ENCODE data around the gene NFIX. TPM values are rescaled to one million over a fixed set of nuclear protein-coding genes. Genes with fewer than 3 reads are reported as not detected.

NFIX gene
- total RNA-seq, 4 donors from 2014 or later: 27.4 to 381 (median 78.4) TPM

- H3K27me3 ChIP-seq: no peaks in the 10 kb centered on the region
- DNase-seq: no peak
- no peak overlapping the region for H3K4me3 ChIP-seq
- H3K9me3 ChIP-seq: no peaks in the 10 kb centered on the region
- TF ChIP-seq POLR2A (IDR thresholded peaks at IDR 0.05): no peak
- peaks cover 13 to 17% of the 10 kb centered on the region in 2 donors for H3K4me1 ChIP-seq
- peak overlapping the region; percentile 69 to 93 for H3K27ac ChIP-seq
- no peaks in the 10 kb centered on the region for H3K36me3 ChIP-seq
- intact Hi-C loops (cut with DNase I; ENCODE audit: low total_unique reads): no loop called here
Observed at GRCh38 chr19:13083627-13084026, 88.4 kb downstream of the NFIX start.

- H3K4me3 ChIP-seq: no peak overlapping the region
- TF ChIP-seq CTCF (IDR thresholded peaks at IDR 0.05) (no peak), POLR2A (IDR thresholded peaks at IDR 0.05) (no peak)
- H3K36me3 ChIP-seq: no peaks in the 10 kb centered on the region
- H3K27me3 ChIP-seq: no peaks in the 10 kb centered on the region
- H3K27ac ChIP-seq: peak overlapping the region; percentile 59 to 93
- intact Hi-C loops (cut with DNase I; ENCODE audit: low total_unique reads): no loop called here
- H3K9me3 ChIP-seq: no peaks in the 10 kb centered on the region
- H3K4me1 ChIP-seq: peaks cover 5 to 8% of the 10 kb centered on the region in 2 donors
- DNase-seq: no peak
Observed at GRCh38 chr19:13085666-13086065, 90.4 kb downstream of the NFIX start.

DNA sequence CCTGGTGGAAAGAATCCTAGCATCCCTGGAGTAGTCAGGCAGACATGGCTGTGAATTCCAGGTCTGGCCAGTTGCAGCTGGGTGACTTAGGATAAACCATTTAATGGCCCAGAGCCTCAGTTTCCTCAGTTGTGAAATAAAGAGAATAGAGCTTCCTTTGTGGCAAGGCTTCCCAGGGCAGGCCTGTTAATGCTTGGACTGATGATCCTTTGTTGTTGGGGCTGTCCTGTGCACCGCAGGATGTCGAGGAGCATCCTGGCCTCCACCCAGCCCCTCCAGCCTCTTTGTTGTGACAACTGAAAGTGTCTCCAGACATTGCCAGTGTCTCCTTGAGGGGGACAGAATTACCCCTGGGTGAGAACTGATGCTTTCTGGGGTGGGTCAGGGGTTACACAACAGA lies 91.1 kb downstream of the NFIX start:
- TF ChIP-seq CTCF (IDR thresholded peaks at IDR 0.05) (no peak), POLR2A (IDR thresholded peaks at IDR 0.05) (no peak)
- intact Hi-C loops (cut with DNase I; ENCODE audit: low total_unique reads): no loop called here
- peak overlapping the region; percentile 59 to 93 for H3K27ac ChIP-seq
- no peaks in the 10 kb centered on the region for H3K9me3 ChIP-seq
- DNase-seq: no peak
- no peak overlapping the region for H3K4me3 ChIP-seq
- H3K27me3 ChIP-seq: no peaks in the 10 kb centered on the region
- no peaks in the 10 kb centered on the region for H3K36me3 ChIP-seq
- H3K4me1 ChIP-seq: peaks cover 9 to 12% of the 10 kb centered on the region in 2 donors

- H3K27me3 ChIP-seq: no peaks in the 10 kb centered on the region
- no peaks in the 10 kb centered on the region for H3K36me3 ChIP-seq
- peaks cover 18 to 19% of the 10 kb centered on the region in 2 donors for H3K4me1 ChIP-seq
- H3K4me3 ChIP-seq: no peak overlapping the region
- DNase-seq: no peak
- no peaks in the 10 kb centered on the region for H3K9me3 ChIP-seq
- TF ChIP-seq CTCF (IDR thresholded peaks at IDR 0.05) (no peak), POLR2A (IDR thresholded peaks at IDR 0.05) (no peak)
- intact Hi-C loops (cut with DNase I; ENCODE audit: low total_unique reads): no loop called here
- peak overlapping the region; percentile 59 to 93 for H3K27ac ChIP-seq
Observed at GRCh38 chr19:13087295-13087694, 92.0 kb downstream of the NFIX start.

DNA sequence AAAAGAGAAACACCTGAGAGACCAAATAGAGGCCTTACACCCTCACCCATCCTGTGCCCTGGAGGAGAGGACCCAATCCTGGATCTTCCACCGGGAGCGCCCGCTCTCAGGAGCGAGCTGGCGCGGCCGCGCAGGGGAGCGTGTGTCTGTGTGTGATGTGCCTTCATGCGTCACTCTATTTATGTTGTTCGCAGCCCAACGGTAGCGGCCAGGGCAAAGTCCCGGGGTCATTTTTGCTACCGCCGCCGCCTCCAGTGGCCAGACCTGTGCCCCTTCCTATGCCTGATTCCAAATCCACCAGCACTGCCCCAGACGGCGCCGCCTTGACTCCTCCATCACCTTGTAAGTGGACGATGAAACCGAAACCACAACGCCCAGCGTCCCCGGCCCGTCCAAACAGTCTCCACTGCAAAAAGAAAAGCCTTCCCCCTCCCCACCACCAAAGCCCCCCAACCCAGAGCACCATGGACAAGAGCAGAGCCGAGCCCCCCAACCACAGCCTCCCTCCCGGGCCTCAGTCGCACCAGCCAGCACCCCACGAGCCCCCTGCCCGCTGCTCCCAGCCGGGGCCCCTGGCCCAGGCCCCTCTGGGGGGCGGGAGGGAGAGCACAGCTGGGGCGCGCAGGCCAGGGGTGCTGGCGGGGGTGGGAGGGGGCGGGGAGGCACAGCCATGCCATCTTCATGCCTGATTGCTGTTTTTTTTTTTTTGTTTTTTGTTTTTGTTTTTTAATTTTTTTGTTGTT lies 92.7 kb downstream of the NFIX start:
- intact Hi-C loops (cut with DNase I; ENCODE audit: low total_unique reads): no loop called here

More for the DNA sequence above, 92.7 kb downstream of the NFIX start:
- Histone ChIP-seq H3K36me3 (no peaks in the 10 kb centered on the region), H3K4me3 (no peak overlapping the region), H3K27ac (peak overlapping the region; percentile 87 to 93), H3K9me3 (no peaks in the 10 kb centered on the region), H3K27me3 (no peaks in the 10 kb centered on the region), H3K4me1 (peaks cover 18 to 24% of the 10 kb centered on the region in 2 donors)
- no peak for DNase-seq
- TF ChIP-seq POLR2A (IDR thresholded peaks at IDR 0.05) (no peak), CTCF (IDR thresholded peaks at IDR 0.05) (no peak)
